Measurements from ENCODE around the gene VAC14. TPM values are rescaled to one million over a fixed set of nuclear protein-coding genes. Genes with fewer than 3 reads are reported as not detected.

The VAC14 gene
- total RNA-seq, 1 donor from 2014 or later, result 75.1 TPM

GRCh38 chr16:70712942-70713341 is 88.0 kb downstream of the VAC14 start:
- peaks cover 11 to 21% of the 10 kb centered on the region in 2 donors for H3K4me1 ChIP-seq
- no peaks in the 10 kb centered on the region for H3K9me3 ChIP-seq
- no peak overlapping the region for H3K4me3 ChIP-seq
- no peak for DNase-seq (ENCODE audit: low spot score in 2 of 2)
- H3K36me3 ChIP-seq, result no peaks in the 10 kb centered on the region
- TF ChIP-seq CTCF (IDR thresholded peaks at IDR 0.05), result no peak
- H3K27me3 ChIP-seq, result no peaks in the 10 kb centered on the region
- no peak overlapping the region for H3K27ac ChIP-seq
- intact Hi-C loops (cut with DNase I), result no loop called here

DNA sequence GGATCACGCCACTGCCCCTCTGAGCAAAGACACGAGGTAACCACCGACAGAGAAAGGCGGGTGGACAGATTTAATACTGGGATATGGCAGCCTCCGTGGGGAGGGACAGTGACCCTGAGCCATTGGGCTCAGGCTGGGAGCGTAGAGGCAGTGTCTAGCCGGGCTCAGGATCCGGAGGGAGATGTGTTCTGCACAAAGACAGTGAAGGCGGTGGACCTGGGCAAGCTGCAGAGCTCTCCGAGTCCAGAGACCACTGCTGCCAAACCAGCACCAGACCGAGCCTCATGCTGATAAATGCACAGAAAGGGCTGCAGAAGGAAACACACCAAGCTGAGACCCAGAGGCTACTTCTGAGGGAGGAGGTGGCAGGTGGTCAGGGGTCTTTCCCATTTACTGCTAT is 88.6 kb downstream of the VAC14 start:
- DNase-seq (ENCODE audit: low spot score in 2 of 2), result no peak
- Histone ChIP-seq H3K9me3 (no peaks in the 10 kb centered on the region), H3K4me3 (no peak overlapping the region), H3K36me3 (no peaks in the 10 kb centered on the region), H3K4me1 (peaks cover 11 to 24% of the 10 kb centered on the region in 2 donors), H3K27ac (no peak overlapping the region), H3K27me3 (no peaks in the 10 kb centered on the region)
- intact Hi-C loops (cut with DNase I), result no loop called here
- no peak for TF ChIP-seq CTCF (IDR thresholded peaks at IDR 0.05)

DNA sequence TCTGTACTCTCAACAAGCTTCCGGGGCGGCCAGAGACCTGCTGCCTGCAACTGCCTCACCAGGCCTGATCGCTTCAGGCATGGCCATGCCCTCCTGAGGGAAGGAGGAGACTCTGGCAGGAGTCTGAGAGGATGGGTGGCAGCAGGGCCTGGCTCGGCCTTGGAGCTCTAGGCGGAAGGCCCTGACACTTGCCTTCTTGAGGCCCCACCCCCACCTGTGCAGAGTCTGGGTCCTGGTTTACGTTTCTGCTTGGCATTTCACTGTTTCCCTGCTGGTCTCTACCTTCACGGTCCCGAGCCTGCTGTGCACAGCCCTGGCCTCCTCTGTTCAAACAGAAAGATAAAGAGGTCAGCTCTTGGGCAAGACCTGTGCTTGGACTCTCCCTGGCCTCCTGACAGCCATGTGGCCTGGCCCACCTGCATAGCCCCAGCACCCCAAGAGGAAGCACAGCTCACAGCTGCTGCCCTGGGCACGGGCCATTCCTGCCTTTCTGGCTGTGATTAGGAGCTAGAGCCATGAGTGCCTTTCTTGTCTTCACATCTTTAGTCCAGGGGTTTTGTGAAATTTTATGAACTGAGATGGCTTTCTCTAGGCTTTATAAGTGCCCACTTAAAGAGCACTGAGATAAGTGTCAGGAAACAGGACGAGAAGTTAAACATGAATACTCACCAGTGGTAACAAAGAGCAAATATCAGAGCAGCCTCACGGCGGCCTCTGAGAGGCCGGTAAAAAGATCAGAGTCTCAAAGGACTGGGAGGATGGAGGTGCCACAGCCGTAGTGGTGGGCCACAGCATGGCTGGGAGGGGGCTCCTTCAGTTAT is 89.5 kb downstream of the VAC14 start:
- intact Hi-C loops (cut with DNase I), result no loop called here
- TF ChIP-seq CTCF (IDR thresholded peaks at IDR 0.05), result no peak
- H3K9me3 ChIP-seq, result no peaks in the 10 kb centered on the region
- H3K4me3 ChIP-seq, result no peak overlapping the region
- peaks cover 11 to 33% of the 10 kb centered on the region in 2 donors for H3K4me1 ChIP-seq
- H3K27me3 ChIP-seq, result no peaks in the 10 kb centered on the region
- DNase-seq (ENCODE audit: low spot score in 2 of 2), result no peak
- H3K27ac ChIP-seq, result no peak overlapping the region
- H3K36me3 ChIP-seq, result no peaks in the 10 kb centered on the region

GRCh38 chr16:70710422-70711210 is 90.3 kb downstream of the VAC14 start:
- H3K27ac ChIP-seq, result no peak overlapping the region
- intact Hi-C loops (cut with DNase I), result no loop called here

GRCh38 chr16:70709942-70710341 is 91.0 kb downstream of the VAC14 start:
- Histone ChIP-seq H3K36me3 (no peaks in the 10 kb centered on the region), H3K27ac (peak overlapping the region in 1 of 2 donors; percentile 38), H3K9me3 (no peaks in the 10 kb centered on the region), H3K27me3 (no peaks in the 10 kb centered on the region), H3K4me1 (peaks cover 4 to 26% of the 10 kb centered on the region in 2 donors), H3K4me3 (no peak overlapping the region)
- intact Hi-C loops (cut with DNase I), result no loop called here
- no peak for DNase-seq (ENCODE audit: low spot score in 2 of 2)
- no peak for TF ChIP-seq CTCF (IDR thresholded peaks at IDR 0.05)

More at GRCh38 chr16:70710422-70711210, 90.3 kb downstream of the VAC14 start:
- peaks cover 7 to 30% of the 10 kb centered on the region in 2 donors for H3K4me1 ChIP-seq
- H3K27me3 ChIP-seq, result no peaks in the 10 kb centered on the region
- H3K9me3 ChIP-seq, result no peaks in the 10 kb centered on the region
- H3K4me3 ChIP-seq, result no peak overlapping the region
- DNase-seq (ENCODE audit: low spot score in 2 of 2), result no peak
- TF ChIP-seq CTCF (IDR thresholded peaks at IDR 0.05), result no peak
- no peaks in the 10 kb centered on the region for H3K36me3 ChIP-seq

All from ascending aorta (tissue), 2 donors.